WI38 (cell line): ENCODE measurements around the gene FBN2.

Source experiments
- H3K4me3 ChIP-seq: 2 replicates; pipeline ENCODE4 v1.5.1; 2011; ENCODE audit warnings: low read depth, mild to moderate bottlenecking, control low read depth, low read length
- TF ChIP-seq, protein P1 (sequence below): IDR thresholded peaks from 2 replicates; pipeline ENCODE4 v1.5.1; 2012; ENCODE audit warnings: low read depth, mild to moderate bottlenecking, control low read depth, low read length

The FBN2 gene

DNA sequence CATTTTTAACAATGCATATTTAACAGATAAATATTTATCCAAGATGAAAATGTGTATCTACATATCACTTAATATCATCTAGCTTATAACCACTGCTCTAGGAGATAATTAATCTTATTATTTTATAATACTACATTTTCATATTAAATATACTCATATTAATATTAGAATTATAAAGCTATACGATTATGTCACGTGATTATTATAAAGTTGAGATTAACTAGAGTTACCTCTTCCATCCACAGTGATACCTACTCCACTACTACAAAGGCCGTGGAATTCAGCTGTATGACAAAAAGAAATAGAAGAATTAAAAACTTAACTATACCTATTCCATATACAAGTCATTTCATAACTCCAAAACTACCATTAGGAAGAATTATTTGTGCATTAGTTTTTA, 171.9 kb downstream of the FBN2 start:
- no peak overlapping the region for H3K4me3 ChIP-seq
- TF ChIP-seq, protein P1, sequence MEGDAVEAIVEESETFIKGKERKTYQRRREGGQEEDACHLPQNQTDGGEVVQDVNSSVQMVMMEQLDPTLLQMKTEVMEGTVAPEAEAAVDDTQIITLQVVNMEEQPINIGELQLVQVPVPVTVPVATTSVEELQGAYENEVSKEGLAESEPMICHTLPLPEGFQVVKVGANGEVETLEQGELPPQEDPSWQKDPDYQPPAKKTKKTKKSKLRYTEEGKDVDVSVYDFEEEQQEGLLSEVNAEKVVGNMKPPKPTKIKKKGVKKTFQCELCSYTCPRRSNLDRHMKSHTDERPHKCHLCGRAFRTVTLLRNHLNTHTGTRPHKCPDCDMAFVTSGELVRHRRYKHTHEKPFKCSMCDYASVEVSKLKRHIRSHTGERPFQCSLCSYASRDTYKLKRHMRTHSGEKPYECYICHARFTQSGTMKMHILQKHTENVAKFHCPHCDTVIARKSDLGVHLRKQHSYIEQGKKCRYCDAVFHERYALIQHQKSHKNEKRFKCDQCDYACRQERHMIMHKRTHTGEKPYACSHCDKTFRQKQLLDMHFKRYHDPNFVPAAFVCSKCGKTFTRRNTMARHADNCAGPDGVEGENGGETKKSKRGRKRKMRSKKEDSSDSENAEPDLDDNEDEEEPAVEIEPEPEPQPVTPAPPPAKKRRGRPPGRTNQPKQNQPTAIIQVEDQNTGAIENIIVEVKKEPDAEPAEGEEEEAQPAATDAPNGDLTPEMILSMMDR = no peak

DNA sequence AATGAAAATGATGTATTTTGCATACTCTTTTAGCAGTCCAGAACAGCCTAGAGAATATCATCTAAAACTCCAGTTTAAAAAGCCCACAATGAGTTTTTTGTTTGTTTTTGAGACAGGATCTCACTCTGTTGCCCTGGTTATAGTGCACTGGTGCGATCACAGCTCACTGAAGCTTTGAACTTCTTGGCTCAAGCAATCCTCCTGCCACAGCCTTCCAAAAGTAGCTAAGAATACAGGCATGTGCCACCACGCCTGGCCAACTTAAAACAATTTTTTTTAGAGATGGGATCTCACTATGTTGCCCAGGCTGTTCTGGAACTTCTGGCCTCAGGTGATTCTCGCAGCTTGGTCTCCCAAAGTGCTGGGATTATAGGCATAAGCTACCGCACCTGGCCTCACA, 175.7 kb downstream of the FBN2 start:
- TF ChIP-seq, protein P1 = no peak
- H3K4me3 ChIP-seq = no peak overlapping the region

DNA sequence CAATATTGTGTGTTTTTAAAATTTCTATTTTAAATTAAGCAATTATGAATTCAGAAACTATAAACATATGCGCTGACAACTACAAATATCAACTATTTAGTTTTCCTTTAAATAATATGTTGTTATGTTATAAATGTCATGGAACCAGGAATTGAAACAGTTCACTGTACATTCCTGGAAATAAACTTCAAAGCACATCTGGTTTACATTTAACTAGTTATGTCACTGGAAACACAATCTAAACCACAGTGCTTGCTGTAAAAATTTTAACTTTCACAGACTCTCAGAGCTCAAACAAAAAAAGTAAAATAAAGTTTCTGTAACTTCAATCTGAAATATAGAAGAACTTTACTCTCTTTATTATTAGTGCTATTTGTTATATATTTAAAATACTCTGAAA, 179.2 kb downstream of the FBN2 start:
- H3K4me3 ChIP-seq = no peak overlapping the region
- TF ChIP-seq, protein P1 = no peak

DNA sequence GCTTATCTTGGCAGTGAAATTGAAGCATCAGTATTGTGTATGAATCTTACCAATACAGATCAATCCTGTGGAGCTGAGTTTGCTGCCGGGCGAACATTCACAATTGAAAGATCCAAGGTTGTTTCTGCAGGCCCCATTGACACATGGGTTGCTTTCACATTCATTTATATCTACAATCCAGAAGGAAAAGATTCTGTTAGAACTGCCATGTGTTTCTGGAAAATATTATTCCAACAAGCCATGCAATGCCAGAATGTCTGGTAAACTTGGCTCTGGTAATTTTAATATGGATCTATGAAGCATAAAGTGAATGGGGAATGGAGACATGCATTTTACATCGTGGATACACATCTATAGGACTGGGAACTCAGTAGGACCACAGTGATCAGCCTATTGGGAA, 180.8 kb downstream of the FBN2 start:
- TF ChIP-seq, protein P1 = no peak
- no peak overlapping the region for H3K4me3 ChIP-seq

DNA sequence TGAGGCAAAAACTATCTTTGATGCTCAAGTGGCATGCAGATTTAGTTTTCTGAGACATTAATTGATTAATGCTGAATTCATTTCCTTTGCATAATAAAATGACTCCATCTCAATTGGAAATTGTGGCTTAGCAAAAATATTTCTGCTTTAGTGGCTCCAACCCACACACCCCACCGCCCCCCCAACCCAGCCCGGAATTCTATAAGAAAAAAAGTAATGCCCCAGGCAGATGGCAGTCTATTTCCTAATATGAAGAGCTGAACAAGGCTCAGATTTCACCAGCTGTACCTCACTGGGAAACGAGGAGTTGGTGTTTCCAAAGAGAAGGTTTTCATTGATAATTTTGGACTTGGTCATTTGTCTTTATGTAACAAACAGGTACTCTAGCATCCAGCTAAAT, 182.1 kb downstream of the FBN2 start:
- no peak overlapping the region for H3K4me3 ChIP-seq
- TF ChIP-seq, protein P1 = no peak

DNA sequence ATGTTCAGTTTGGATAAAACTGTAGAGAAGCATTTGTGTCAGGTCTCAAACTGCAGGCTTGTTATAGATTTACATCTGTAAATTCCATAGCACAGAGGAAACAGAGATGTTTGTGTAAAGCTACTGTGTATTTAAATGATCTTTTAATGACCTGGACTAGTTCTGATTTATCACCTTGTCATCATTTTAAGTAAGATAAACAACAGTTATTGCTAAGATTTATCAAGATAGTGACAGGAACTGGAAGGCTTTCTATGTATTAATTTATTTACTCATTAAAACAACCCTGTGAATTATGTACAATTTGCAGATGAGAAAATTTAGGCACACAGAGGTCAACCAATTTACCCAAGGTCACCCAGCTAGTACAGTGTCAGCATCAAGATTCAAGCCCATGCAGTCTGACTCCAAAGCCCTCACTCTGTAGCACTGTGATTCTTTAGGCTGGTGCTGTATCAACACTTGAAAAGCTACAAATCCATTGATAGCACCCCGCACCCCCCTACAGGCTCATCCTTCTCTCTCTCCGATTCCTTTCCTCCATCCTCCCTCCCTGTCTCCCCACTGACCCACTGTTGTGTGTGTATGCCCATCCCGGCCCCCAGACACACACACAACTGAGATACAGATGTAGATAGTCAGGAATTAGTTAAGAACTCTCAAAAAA, 184.5 kb downstream of the FBN2 start:
- TF ChIP-seq, protein P1 = no peak
- no peak overlapping the region for H3K4me3 ChIP-seq

DNA sequence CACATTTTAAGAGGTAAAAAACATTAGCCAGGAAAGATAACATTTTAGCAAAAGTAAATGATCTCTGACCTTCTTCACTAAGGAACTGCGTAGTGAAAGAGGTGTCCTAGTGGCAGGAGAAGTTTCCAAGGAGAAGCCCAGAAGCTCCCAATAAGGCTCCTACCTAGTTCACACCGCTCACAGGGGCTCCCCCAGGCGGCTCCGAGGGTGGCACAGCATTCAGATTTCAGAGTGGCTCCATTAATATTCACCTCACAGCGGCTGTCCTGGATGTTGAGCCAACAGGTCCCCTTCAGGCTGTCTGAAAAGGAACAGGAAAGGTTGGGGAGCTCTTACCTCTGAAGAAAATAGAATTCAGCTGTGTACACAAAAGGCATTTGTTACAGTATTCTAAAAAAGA, 187.3 kb downstream of the FBN2 start:
- H3K4me3 ChIP-seq = no peak overlapping the region
- TF ChIP-seq, protein P1 = no peak
